ENCODE measurements around the gene HAVCR1. TPM values are rescaled to one million over a fixed set of nuclear protein-coding genes. Genes with fewer than 3 reads are reported as not detected.

Gene HAVCR1
- polyA plus RNA-seq, 1 donor (not counting 4 experiments of a cell fraction or from before 2014, with no cell fraction given) = not detected

- Histone ChIP-seq H3K9ac (ENCODE audit: control insufficient read depth, extremely low read depth, insufficient read depth, low read length) (no peak overlapping the region), H4K20me1 (ENCODE audit: control insufficient read depth, extremely low read depth, insufficient read depth, low read length) (no peaks in the 10 kb centered on the region), H3K4me2 (ENCODE audit: control insufficient read depth, extremely low read depth, insufficient read depth, low read depth, low read length) (no peak overlapping the region), H3K4me1 (ENCODE audit: control insufficient read depth, extremely low read depth, insufficient read depth, low read length) (no peaks in the 10 kb centered on the region), H3K27me3 (ENCODE audit: control insufficient read depth, extremely low read depth, insufficient read depth, low read length) (no peaks in the 10 kb centered on the region), H3K9me3 (ENCODE audit: control insufficient read depth, low read depth, low read length) (no peaks in the 10 kb centered on the region), H3K36me3 (ENCODE audit: control insufficient read depth in 2 of 2, extremely low read depth in 1 of 2, insufficient read depth in 2 of 2, low read length in 2 of 2) (no peaks in the 10 kb centered on the region), H3K79me2 (ENCODE audit: control insufficient read depth, insufficient read depth, low read length) (no peaks in the 10 kb centered on the region), H3K27ac (ENCODE audit: control insufficient read depth, insufficient read depth, low read length) (no peak overlapping the region), H2AFZ (ENCODE audit: control insufficient read depth, low read length) (no peak overlapping the region), H3K9me1 (ENCODE audit: control insufficient read depth, extremely low read depth, insufficient read depth, low read length) (no peaks in the 10 kb centered on the region), H3K4me3 (ENCODE audit: control insufficient read depth in 2 of 3, extremely low read depth in 1 of 3, insufficient read depth in 2 of 3, low read depth in 1 of 3, low read length in 3 of 3) (no peak overlapping the region)
- TF ChIP-seq, protein P1, sequence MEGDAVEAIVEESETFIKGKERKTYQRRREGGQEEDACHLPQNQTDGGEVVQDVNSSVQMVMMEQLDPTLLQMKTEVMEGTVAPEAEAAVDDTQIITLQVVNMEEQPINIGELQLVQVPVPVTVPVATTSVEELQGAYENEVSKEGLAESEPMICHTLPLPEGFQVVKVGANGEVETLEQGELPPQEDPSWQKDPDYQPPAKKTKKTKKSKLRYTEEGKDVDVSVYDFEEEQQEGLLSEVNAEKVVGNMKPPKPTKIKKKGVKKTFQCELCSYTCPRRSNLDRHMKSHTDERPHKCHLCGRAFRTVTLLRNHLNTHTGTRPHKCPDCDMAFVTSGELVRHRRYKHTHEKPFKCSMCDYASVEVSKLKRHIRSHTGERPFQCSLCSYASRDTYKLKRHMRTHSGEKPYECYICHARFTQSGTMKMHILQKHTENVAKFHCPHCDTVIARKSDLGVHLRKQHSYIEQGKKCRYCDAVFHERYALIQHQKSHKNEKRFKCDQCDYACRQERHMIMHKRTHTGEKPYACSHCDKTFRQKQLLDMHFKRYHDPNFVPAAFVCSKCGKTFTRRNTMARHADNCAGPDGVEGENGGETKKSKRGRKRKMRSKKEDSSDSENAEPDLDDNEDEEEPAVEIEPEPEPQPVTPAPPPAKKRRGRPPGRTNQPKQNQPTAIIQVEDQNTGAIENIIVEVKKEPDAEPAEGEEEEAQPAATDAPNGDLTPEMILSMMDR (optimal IDR thresholded peaks at IDR 0.05 in 1 of 3, IDR thresholded peaks at IDR 0.05 in 1 of 3, conservative IDR thresholded peaks at IDR 0.05 in 1 of 3; ENCODE audit: extremely low read depth in 1 of 3, insufficient read depth in 2 of 3, low read length in 3 of 3) = no peak
- no peak for TF ChIP-seq EZH2 (IDR thresholded peaks at IDR 0.05; ENCODE audit: low read length)
- no peak for FAIRE-seq
- dilution Hi-C loops (cut with MboI; ENCODE audit: extremely low pct_ligation_motif_present, low sequenced_read_pairs) = no loop called here
- DNase-seq (ENCODE audit: low read depth, low spot score) = no peak
These were observed 29.6 kb upstream of the HAVCR1 start for GRCh38 chr5:157088342-157088990.

DNA sequence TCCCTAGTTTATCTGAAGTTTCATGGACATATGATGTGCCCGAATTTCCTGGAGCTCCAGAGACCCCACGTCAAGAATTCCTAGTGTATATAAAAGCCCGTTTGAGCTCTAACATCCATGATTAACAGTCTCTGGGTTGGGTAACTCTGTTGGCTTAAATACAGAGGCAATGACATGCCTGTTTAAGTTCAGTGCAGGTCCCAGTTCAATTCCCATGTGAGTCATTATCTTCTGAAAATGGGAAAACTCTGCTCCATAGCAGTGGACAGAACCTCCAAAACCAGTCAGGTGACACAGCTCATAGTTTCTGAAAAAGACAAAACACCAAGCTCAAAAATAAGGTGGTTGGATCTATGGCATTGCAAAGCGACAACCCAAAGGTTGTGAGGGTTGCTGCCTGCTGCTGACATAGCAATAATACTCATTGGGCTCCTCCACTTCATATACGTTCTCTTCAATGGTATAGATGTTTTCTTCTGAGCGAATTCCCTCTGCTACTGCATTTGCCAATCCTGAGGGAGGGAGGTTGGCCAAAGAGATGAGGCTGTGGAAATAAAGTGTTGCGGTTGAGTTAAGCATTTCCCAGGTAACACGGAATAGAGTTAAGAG is 27.9 kb upstream of the HAVCR1 start:
- Histone ChIP-seq H3K36me3 (ENCODE audit: control insufficient read depth in 2 of 2, extremely low read depth in 1 of 2, insufficient read depth in 2 of 2, low read length in 2 of 2) (no peaks in the 10 kb centered on the region), H3K27me3 (ENCODE audit: control insufficient read depth, extremely low read depth, insufficient read depth, low read length) (no peaks in the 10 kb centered on the region), H4K20me1 (ENCODE audit: control insufficient read depth, extremely low read depth, insufficient read depth, low read length) (no peaks in the 10 kb centered on the region), H3K4me2 (ENCODE audit: control insufficient read depth, extremely low read depth, insufficient read depth, low read depth, low read length) (no peak overlapping the region), H2AFZ (ENCODE audit: control insufficient read depth, low read length) (no peak overlapping the region), H3K4me1 (ENCODE audit: control insufficient read depth, extremely low read depth, insufficient read depth, low read length) (no peaks in the 10 kb centered on the region), H3K4me3 (ENCODE audit: control insufficient read depth in 2 of 3, extremely low read depth in 1 of 3, insufficient read depth in 2 of 3, low read depth in 1 of 3, low read length in 3 of 3) (no peak overlapping the region), H3K79me2 (ENCODE audit: control insufficient read depth, insufficient read depth, low read length) (no peaks in the 10 kb centered on the region), H3K27ac (ENCODE audit: control insufficient read depth, insufficient read depth, low read length) (no peak overlapping the region), H3K9ac (ENCODE audit: control insufficient read depth, extremely low read depth, insufficient read depth, low read length) (no peak overlapping the region), H3K9me3 (ENCODE audit: control insufficient read depth, low read depth, low read length) (no peaks in the 10 kb centered on the region), H3K9me1 (ENCODE audit: control insufficient read depth, extremely low read depth, insufficient read depth, low read length) (no peaks in the 10 kb centered on the region)
- TF ChIP-seq, protein P1 (optimal IDR thresholded peaks at IDR 0.05 in 1 of 3, IDR thresholded peaks at IDR 0.05 in 1 of 3, conservative IDR thresholded peaks at IDR 0.05 in 1 of 3; ENCODE audit: extremely low read depth in 1 of 3, insufficient read depth in 2 of 3, low read length in 3 of 3) = no peak
- TF ChIP-seq EZH2 (IDR thresholded peaks at IDR 0.05; ENCODE audit: low read length) = no peak
- DNase-seq (ENCODE audit: low read depth, low spot score) (no peak), FAIRE-seq (no peak)
- dilution Hi-C loops (cut with MboI; ENCODE audit: extremely low pct_ligation_motif_present, low sequenced_read_pairs) = no loop called here
